Measurements from ENCODE around the gene FRMD4A.

DNA sequence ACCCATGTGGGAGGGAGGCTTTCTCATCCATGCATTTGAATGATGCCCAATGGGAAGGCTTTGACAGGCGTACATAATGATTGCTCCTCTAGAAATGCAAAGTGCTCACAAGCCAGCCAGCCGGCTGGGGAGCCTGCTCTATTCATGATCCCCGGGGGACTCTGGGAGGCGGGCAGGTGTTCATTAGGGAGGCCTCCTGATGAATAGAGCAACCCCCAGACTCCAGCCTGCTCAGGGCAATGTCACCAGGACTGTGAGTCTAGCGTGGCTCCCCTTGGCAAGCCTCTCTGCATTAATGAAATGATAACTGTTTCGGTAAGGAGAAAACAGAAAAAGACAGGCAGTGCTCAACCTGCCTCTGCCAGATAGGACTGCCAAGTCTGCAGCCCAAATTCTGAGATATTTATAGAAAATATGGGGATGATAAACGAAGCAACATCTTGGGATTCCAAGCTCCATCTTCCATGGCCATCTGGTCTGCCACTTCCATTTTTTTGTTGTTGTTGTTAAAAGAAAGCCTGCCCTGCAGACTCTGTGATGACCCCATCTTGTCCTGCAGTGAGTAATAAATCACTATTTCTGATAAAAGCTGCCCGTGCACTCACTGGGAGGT is 507.5 kb downstream of the FRMD4A start:
- TF ChIP-seq, protein P1, sequence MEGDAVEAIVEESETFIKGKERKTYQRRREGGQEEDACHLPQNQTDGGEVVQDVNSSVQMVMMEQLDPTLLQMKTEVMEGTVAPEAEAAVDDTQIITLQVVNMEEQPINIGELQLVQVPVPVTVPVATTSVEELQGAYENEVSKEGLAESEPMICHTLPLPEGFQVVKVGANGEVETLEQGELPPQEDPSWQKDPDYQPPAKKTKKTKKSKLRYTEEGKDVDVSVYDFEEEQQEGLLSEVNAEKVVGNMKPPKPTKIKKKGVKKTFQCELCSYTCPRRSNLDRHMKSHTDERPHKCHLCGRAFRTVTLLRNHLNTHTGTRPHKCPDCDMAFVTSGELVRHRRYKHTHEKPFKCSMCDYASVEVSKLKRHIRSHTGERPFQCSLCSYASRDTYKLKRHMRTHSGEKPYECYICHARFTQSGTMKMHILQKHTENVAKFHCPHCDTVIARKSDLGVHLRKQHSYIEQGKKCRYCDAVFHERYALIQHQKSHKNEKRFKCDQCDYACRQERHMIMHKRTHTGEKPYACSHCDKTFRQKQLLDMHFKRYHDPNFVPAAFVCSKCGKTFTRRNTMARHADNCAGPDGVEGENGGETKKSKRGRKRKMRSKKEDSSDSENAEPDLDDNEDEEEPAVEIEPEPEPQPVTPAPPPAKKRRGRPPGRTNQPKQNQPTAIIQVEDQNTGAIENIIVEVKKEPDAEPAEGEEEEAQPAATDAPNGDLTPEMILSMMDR (IDR thresholded peaks at IDR 0.05; ENCODE audit: low read length) = no peak
- no peak for TF ChIP-seq EZH2 (optimal IDR thresholded peaks at IDR 0.05; ENCODE audit: low read depth, low read length)

All from MM.1S (cell line).